HEK293 (cell line): ENCODE measurements around the gene RNF11.
A peak's percentile ranks its signal among the peaks of the same experiment; 100 is the strongest.

Source experiments
- CTCF ChIA-PET: fragments of 350-600 bp; formaldehyde crosslinking; extraction: SDS; loops from one replicate; lab custom pipeline; 2021; ENCODE audit warnings: antibody characterized with exemption; lab: Yijun Ruan, JAX
- POLR2A ChIA-PET: fragments of 300-600 bp; formaldehyde crosslinking; extraction: SDS; loops from one replicate; lab custom pipeline; 2020; ENCODE audit warnings: antibody characterized with exemption, inconsistent platforms; lab: Yijun Ruan, JAX
- H3K27ac ChIP-seq: fragments of 200-500 bp; sonication (Bioruptor generic); 2 replicates; pipeline ENCODE4 v1.5.1; 2014; ENCODE audit warnings: low read depth, low read length, control low read depth, inconsistent platforms; ENCODE audit errors: extremely low read depth
- H3K36me3 ChIP-seq, 2 experiments: fragments of 200-500 bp in 1 of 2; sonication (Bioruptor generic) in 1 of 2; 1 replicate in 1 of 2; 2 replicates in 1 of 2; pipeline ENCODE4 v1.5.1; 2014 to 2017; ENCODE audit warnings: inconsistent platforms in 2 of 2, low read length in 2 of 2; ENCODE audit not compliant: control insufficient read depth in 2 of 2, insufficient read depth in 1 of 2
- H3K4me1 ChIP-seq: fragments of 200-500 bp; sonication (Bioruptor generic); 2 replicates; pipeline ENCODE4 v1.5.1; 2014; ENCODE audit warnings: mild to moderate bottlenecking, low read length, inconsistent platforms; ENCODE audit not compliant: control insufficient read depth, insufficient read depth
- H3K4me3 ChIP-seq: 2 replicates; pipeline ENCODE4 v1.5.1; 2011; ENCODE audit warnings: low read depth, mild to moderate bottlenecking, control low read depth, low read length, moderate library complexity
- H3K9me3 ChIP-seq: fragments of 200-500 bp; sonication (Bioruptor generic); 2 replicates; pipeline ENCODE4 v1.5.1; 2014; ENCODE audit warnings: low read depth, low read length, inconsistent platforms; ENCODE audit not compliant: control insufficient read depth, insufficient read depth
- EGR2 ChIP-seq: fragments of 450-650 bp; formaldehyde crosslinking; IDR thresholded peaks from 2 replicates; pipeline ENCODE4 v1.5.1; 2016; ENCODE audit warnings: low read depth, missing biosample characterization, missing genetic modification characterization
- GLIS2 ChIP-seq: fragments of 450-650 bp; formaldehyde crosslinking; IDR thresholded peaks from 2 replicates; pipeline ENCODE4 v1.5.1; 2016; ENCODE audit warnings: missing biosample characterization, missing genetic modification characterization
- PBX3 ChIP-seq: sonication (generic); formaldehyde crosslinking; IDR thresholded peaks from 2 replicates; pipeline ENCODE4 v1.8.1; 2022; ENCODE audit warnings: mild to moderate bottlenecking, moderate library complexity, missing genetic modification reagents
- SP2 ChIP-seq: fragments of 450-650 bp; formaldehyde crosslinking; IDR thresholded peaks from 2 replicates; pipeline ENCODE4 v1.5.1; 2016; ENCODE audit warnings: missing biosample characterization, missing genetic modification characterization
- YY2 ChIP-seq: fragments of 450-650 bp; formaldehyde crosslinking; IDR thresholded peaks from 2 replicates; pipeline ENCODE4 v1.5.1; 2016; ENCODE audit warnings: missing biosample characterization, missing genetic modification characterization
- ZBTB21 ChIP-seq: fragments of 450-650 bp; formaldehyde crosslinking; IDR thresholded peaks from 2 replicates; pipeline ENCODE4 v1.5.1; 2017; ENCODE audit warnings: missing biosample characterization, missing genetic modification characterization
- ZFP41 ChIP-seq: fragments of 450-650 bp; formaldehyde crosslinking; IDR thresholded peaks from 2 replicates; pipeline ENCODE4 v1.5.1; 2016; ENCODE audit warnings: missing biosample characterization, missing genetic modification characterization, borderline replicate concordance
- ZNF132 ChIP-seq: fragments of 450-650 bp; formaldehyde crosslinking; IDR thresholded peaks from 2 replicates; pipeline ENCODE4 v1.5.1; 2017; ENCODE audit warnings: missing biosample characterization, missing genetic modification characterization, borderline replicate concordance
- ZNF155 ChIP-seq: fragments of 450-650 bp; formaldehyde crosslinking; IDR thresholded peaks from 2 replicates; pipeline ENCODE4 v1.5.1; 2016; ENCODE audit warnings: missing biosample characterization, missing genetic modification characterization
- ZNF184 ChIP-seq: fragments of 450-650 bp; IDR thresholded peaks from 2 replicates; pipeline ENCODE4 v1.5.1; 2018; ENCODE audit warnings: missing biosample characterization, mild to moderate bottlenecking, missing genetic modification characterization
- ZNF211 ChIP-seq: fragments of 450-650 bp; formaldehyde crosslinking; IDR thresholded peaks from 2 replicates; pipeline ENCODE4 v1.5.1; 2016; ENCODE audit warnings: low read depth, missing biosample characterization, missing genetic modification characterization
- ZNF24 ChIP-seq: fragments of 450-650 bp; formaldehyde crosslinking; IDR thresholded peaks from 2 replicates; pipeline ENCODE4 v1.5.1; 2016; ENCODE audit warnings: missing biosample characterization, missing genetic modification characterization
- ZNF274 ChIP-seq, 2 experiments: fragments of 200-500 bp in 1 of 2; fragments of 450-650 bp in 1 of 2; sonication (Bioruptor generic) in 1 of 2; formaldehyde crosslinking in 1 of 2; IDR thresholded peaks; 2 replicates each; pipeline versions ENCODE4 v1.5.1 to v1.6.1; 2014 to 2016; ENCODE audit warnings: borderline replicate concordance in 1 of 2, inconsistent platforms in 1 of 2, low read length in 1 of 2, missing biosample characterization in 1 of 2, missing genetic modification characterization in 1 of 2
- ZNF341 ChIP-seq: fragments of 450-650 bp; formaldehyde crosslinking; IDR thresholded peaks from 2 replicates; pipeline ENCODE4; 2016; ENCODE audit warnings: low read depth, missing biosample characterization, missing genetic modification characterization
- ZNF521 ChIP-seq: fragments of 450-650 bp; formaldehyde crosslinking; IDR thresholded peaks from 2 replicates; pipeline ENCODE4 v1.5.1; 2017; ENCODE audit warnings: missing biosample characterization, mild to moderate bottlenecking, missing genetic modification characterization
- ZNF544 ChIP-seq: fragments of 450-650 bp; formaldehyde crosslinking; IDR thresholded peaks from 2 replicates; pipeline ENCODE4 v1.5.0; 2017; ENCODE audit warnings: missing biosample characterization, missing genetic modification characterization
- ZNF623 ChIP-seq: fragments of 450-650 bp; formaldehyde crosslinking; IDR thresholded peaks from 2 replicates; pipeline ENCODE4 v1.5.1; 2016; ENCODE audit warnings: missing biosample characterization, missing genetic modification characterization
- ZNF658 ChIP-seq: fragments of 450-650 bp; formaldehyde crosslinking; IDR thresholded peaks from 2 replicates; pipeline ENCODE4; 2016; ENCODE audit warnings: missing biosample characterization, missing genetic modification characterization
- ZNF707 ChIP-seq: fragments of 450-650 bp; formaldehyde crosslinking; IDR thresholded peaks from 2 replicates; pipeline ENCODE4 v1.5.1; 2016; ENCODE audit warnings: missing biosample characterization, missing genetic modification characterization
- TF ChIP-seq, protein P1 (sequence below): fragments of 450-650 bp; formaldehyde crosslinking; IDR thresholded peaks from 2 replicates; pipeline ENCODE4 v1.5.1; 2016; ENCODE audit warnings: missing biosample characterization, missing genetic modification characterization, borderline replicate concordance
- TF ChIP-seq, protein P2 (sequence below): fragments of 450-650 bp; formaldehyde crosslinking; IDR thresholded peaks from 2 replicates; pipeline ENCODE4 v1.5.1; 2016; ENCODE audit warnings: missing biosample characterization, missing genetic modification characterization
- TF ChIP-seq, protein P3 (sequence below): fragments of 450-650 bp; formaldehyde crosslinking; IDR thresholded peaks from 2 replicates; pipeline ENCODE4 v1.5.1; 2016; ENCODE audit warnings: missing biosample characterization, missing genetic modification characterization
- TF ChIP-seq, protein P4 (sequence below): fragments of 450-650 bp; formaldehyde crosslinking; IDR thresholded peaks from 2 replicates; pipeline ENCODE4 v1.5.1; 2017; ENCODE audit warnings: missing biosample characterization, missing genetic modification characterization
- TF ChIP-seq, protein P5 (sequence below): fragments of 450-650 bp; IDR thresholded peaks from 2 replicates; pipeline ENCODE4 v1.5.1; 2018; ENCODE audit warnings: missing biosample characterization, mild to moderate bottlenecking, missing genetic modification characterization

The RNF11 gene

GRCh38 chr1:51235673-51236530, at the start of gene RNF11:
RNF11 (plus strand) TSS chr1:51236273; CDS start chr1:51236757, 484 bp downstream.
- Histone ChIP-seq H3K36me3 (no peaks in the 10 kb centered on the region; a peak in 1 of 3 replicates), H3K9me3 (no peaks in the 10 kb centered on the region), H3K27ac (peak within 1 kb of the TSS; percentile 93), H3K4me1 (peaks cover 10% of the 10 kb centered on the region; the same call in 1 of the 2 replicates), H3K4me3 (peak within 1 kb of the TSS; percentile 98)
- ChIA-PET POLR2A (interaction anchor here (0.6 to 1.9 kb wide), 15 partner anchors 9 to 642 kb away, joined by 3 to 10 read pairs (median 3); partner anchors contain the start of genes CDKN2C, FAF1 and NRDC), CTCF (interaction anchor here (0.6 to 2.1 kb wide), 6 partner anchors 14 to 1480 kb away, joined by 3 to 10 read pairs (median 4); no protein-coding TSS in a partner anchor)
- TF ChIP-seq YY2 (tag by site-specific recombination) (no peak), GLIS2 (tag by site-specific recombination) (no peak), ZNF211 (tag by site-specific recombination) (no peak), ZFP41 (no peak), EGR2 (tag by site-specific recombination) (peak; percentile 72), ZNF544 (no peak), PBX3 (CRISPR knock-in tag) (peak; percentile 86; the same call in 1 of the 2 replicates), SP2 (peak; percentile 65), ZNF24 (tag by site-specific recombination) (no peak; the same call in 1 of the 2 replicates), ZNF521 (no peak), ZNF707 (tag by site-specific recombination) (no peak), ZNF274 (IDR thresholded peaks at IDR 0.05; ENCODE audit: low read length) (no peak), ZNF274 (tag by site-specific recombination; IDR thresholded peaks at IDR 0.05; ENCODE audit: borderline replicate concordance) (no peak), ZNF341 (tag by site-specific recombination) (peak; percentile 86), ZNF623 (no peak), ZNF184 (peak; percentile 36; the same call in 1 of the 2 replicates), ZNF155 (no peak), ZBTB21 (tag by site-specific recombination) (peak; percentile 46; the same call in 1 of the 2 replicates), ZNF658 (tag by site-specific recombination) (no peak), ZNF132 (tag by site-specific recombination) (no peak)
- TF ChIP-seq, protein P1, sequence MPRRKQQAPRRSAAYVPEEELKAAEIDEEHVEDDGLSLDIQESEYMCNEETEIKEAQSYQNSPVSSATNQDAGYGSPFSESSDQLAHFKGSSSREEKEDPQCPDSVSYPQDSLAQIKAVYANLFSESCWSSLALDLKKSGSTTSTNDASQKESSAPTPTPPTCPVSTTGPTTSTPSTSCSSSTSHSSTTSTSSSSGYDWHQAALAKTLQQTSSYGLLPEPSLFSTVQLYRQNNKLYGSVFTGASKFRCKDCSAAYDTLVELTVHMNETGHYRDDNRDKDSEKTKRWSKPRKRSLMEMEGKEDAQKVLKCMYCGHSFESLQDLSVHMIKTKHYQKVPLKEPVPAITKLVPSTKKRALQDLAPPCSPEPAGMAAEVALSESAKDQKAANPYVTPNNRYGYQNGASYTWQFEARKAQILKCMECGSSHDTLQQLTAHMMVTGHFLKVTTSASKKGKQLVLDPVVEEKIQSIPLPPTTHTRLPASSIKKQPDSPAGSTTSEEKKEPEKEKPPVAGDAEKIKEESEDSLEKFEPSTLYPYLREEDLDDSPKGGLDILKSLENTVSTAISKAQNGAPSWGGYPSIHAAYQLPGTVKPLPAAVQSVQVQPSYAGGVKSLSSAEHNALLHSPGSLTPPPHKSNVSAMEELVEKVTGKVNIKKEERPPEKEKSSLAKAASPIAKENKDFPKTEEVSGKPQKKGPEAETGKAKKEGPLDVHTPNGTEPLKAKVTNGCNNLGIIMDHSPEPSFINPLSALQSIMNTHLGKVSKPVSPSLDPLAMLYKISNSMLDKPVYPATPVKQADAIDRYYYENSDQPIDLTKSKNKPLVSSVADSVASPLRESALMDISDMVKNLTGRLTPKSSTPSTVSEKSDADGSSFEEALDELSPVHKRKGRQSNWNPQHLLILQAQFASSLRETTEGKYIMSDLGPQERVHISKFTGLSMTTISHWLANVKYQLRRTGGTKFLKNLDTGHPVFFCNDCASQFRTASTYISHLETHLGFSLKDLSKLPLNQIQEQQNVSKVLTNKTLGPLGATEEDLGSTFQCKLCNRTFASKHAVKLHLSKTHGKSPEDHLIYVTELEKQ (tag by site-specific recombination): peak; percentile 35; the same call in 1 of the 2 replicates
- TF ChIP-seq, protein P2, sequence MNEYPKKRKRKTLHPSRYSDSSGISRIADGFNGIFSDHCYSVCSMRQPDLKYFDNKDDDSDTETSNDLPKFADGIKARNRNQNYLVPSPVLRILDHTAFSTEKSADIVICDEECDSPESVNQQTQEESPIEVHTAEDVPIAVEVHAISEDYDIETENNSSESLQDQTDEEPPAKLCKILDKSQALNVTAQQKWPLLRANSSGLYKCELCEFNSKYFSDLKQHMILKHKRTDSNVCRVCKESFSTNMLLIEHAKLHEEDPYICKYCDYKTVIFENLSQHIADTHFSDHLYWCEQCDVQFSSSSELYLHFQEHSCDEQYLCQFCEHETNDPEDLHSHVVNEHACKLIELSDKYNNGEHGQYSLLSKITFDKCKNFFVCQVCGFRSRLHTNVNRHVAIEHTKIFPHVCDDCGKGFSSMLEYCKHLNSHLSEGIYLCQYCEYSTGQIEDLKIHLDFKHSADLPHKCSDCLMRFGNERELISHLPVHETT (tag by site-specific recombination): no peak
- TF ChIP-seq, protein P3, sequence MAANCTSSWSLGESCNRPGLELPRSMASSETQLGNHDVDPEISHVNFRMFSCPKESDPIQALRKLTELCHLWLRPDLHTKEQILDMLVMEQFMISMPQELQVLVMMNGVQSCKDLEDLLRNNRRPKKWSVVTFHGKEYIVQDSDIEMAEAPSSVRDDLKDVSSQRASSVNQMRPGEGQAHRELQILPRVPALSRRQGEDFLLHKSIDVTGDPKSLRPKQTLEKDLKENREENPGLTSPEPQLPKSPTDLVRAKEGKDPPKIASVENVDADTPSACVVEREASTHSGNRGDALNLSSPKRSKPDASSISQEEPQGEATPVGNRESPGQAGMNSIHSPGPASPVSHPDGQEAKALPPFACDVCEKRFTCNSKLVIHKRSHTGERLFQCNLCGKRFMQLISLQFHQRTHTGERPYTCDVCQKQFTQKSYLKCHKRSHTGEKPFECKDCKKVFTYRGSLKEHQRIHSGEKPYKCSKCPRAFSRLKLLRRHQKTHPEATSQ (tag by site-specific recombination): 0 out of 2 replicates have a peak, but pooled peaks have one; percentile 12
- TF ChIP-seq, protein P4, sequence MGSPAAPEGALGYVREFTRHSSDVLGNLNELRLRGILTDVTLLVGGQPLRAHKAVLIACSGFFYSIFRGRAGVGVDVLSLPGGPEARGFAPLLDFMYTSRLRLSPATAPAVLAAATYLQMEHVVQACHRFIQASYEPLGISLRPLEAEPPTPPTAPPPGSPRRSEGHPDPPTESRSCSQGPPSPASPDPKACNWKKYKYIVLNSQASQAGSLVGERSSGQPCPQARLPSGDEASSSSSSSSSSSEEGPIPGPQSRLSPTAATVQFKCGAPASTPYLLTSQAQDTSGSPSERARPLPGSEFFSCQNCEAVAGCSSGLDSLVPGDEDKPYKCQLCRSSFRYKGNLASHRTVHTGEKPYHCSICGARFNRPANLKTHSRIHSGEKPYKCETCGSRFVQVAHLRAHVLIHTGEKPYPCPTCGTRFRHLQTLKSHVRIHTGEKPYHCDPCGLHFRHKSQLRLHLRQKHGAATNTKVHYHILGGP (tag by site-specific recombination): no peak
- TF ChIP-seq, protein P5, sequence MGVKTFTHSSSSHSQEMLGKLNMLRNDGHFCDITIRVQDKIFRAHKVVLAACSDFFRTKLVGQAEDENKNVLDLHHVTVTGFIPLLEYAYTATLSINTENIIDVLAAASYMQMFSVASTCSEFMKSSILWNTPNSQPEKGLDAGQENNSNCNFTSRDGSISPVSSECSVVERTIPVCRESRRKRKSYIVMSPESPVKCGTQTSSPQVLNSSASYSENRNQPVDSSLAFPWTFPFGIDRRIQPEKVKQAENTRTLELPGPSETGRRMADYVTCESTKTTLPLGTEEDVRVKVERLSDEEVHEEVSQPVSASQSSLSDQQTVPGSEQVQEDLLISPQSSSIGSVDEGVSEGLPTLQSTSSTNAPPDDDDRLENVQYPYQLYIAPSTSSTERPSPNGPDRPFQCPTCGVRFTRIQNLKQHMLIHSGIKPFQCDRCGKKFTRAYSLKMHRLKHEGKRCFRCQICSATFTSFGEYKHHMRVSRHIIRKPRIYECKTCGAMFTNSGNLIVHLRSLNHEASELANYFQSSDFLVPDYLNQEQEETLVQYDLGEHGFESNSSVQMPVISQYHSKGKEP (tag by site-specific recombination): peak; percentile 70; the same call in 1 of the 2 replicates
